ENCODE data around the gene RASSF3.

RASSF3 gene

GRCh38 chr12:64633011-64633939 lies 23.0 kb downstream of the RASSF3 start:
- ATAC-seq: no peak; the same call in 2 of the 3 replicates
- no peak for TF ChIP-seq OSR1 (CRISPR knock-in tag; IDR thresholded peaks at IDR 0.05)
- TF ChIP-seq TOX (CRISPR knock-in tag; IDR thresholded peaks at IDR 0.05; ENCODE audit: borderline replicate concordance): no peak
- no peak for TF ChIP-seq RARB (CRISPR knock-in tag; IDR thresholded peaks at IDR 0.05)

GRCh38 chr12:64633940-64634337 lies 23.6 kb downstream of the RASSF3 start:
- TF ChIP-seq ESRRG (CRISPR knock-in tag; IDR thresholded peaks at IDR 0.05): no peak
- TF ChIP-seq ZFP30 (CRISPR knock-in tag; IDR thresholded peaks at IDR 0.05): no peak
- no peak for TF ChIP-seq ISL1 (CRISPR knock-in tag; IDR thresholded peaks at IDR 0.05)
- TF ChIP-seq OSR1 (CRISPR knock-in tag; IDR thresholded peaks at IDR 0.05): no peak
- TF ChIP-seq CREB5 (CRISPR knock-in tag; IDR thresholded peaks at IDR 0.05; ENCODE audit: low read depth): no peak
- TF ChIP-seq CSRNP3 (CRISPR knock-in tag; IDR thresholded peaks at IDR 0.05): no peak
- TF ChIP-seq RARB (CRISPR knock-in tag; IDR thresholded peaks at IDR 0.05): no peak
- TF ChIP-seq GLIS3 (CRISPR knock-in tag; IDR thresholded peaks at IDR 0.05): no peak
- no peak for TF ChIP-seq BACH2 (CRISPR knock-in tag; IDR thresholded peaks at IDR 0.05; ENCODE audit: borderline replicate concordance)
- TF ChIP-seq ZC3H10 (CRISPR knock-in tag; IDR thresholded peaks at IDR 0.05): no peak
- TF ChIP-seq ARNTL (CRISPR knock-in tag; IDR thresholded peaks at IDR 0.05; ENCODE audit: borderline replicate concordance, low read depth): no peak
- peak; percentile 73 for ATAC-seq

- ATAC-seq: no peak
- no peak for TF ChIP-seq ISL1 (CRISPR knock-in tag; IDR thresholded peaks at IDR 0.05)
- TF ChIP-seq CSRNP3 (CRISPR knock-in tag; IDR thresholded peaks at IDR 0.05): no peak
- TF ChIP-seq TSHZ2 (CRISPR knock-in tag; IDR thresholded peaks at IDR 0.05): no peak
- TF ChIP-seq PPARA (CRISPR knock-in tag; IDR thresholded peaks at IDR 0.05; ENCODE audit: borderline replicate concordance): no peak
- TF ChIP-seq ZFP30 (CRISPR knock-in tag; IDR thresholded peaks at IDR 0.05): no peak
- TF ChIP-seq CSDC2 (CRISPR knock-in tag; IDR thresholded peaks at IDR 0.05): no peak
- TF ChIP-seq ZNF70 (CRISPR knock-in tag; IDR thresholded peaks at IDR 0.05): no peak
- TF ChIP-seq OSR1 (CRISPR knock-in tag; IDR thresholded peaks at IDR 0.05): no peak
- no peak for TF ChIP-seq POU6F1 (CRISPR knock-in tag; IDR thresholded peaks at IDR 0.05; ENCODE audit: borderline replicate concordance, low read depth)
- TF ChIP-seq GLIS3 (CRISPR knock-in tag; IDR thresholded peaks at IDR 0.05): no peak
- no peak for TF ChIP-seq TCF4 (CRISPR knock-in tag; IDR thresholded peaks at IDR 0.05; ENCODE audit: borderline replicate concordance)
- TF ChIP-seq ARNTL (CRISPR knock-in tag; IDR thresholded peaks at IDR 0.05; ENCODE audit: borderline replicate concordance, low read depth): no peak
- TF ChIP-seq ZC3H10 (CRISPR knock-in tag; IDR thresholded peaks at IDR 0.05): no peak
- no peak for TF ChIP-seq RARB (CRISPR knock-in tag; IDR thresholded peaks at IDR 0.05)
- TF ChIP-seq PATZ1 (CRISPR knock-in tag; IDR thresholded peaks at IDR 0.05; ENCODE audit: borderline replicate concordance): no peak
- no peak for TF ChIP-seq ZFP3 (CRISPR knock-in tag; IDR thresholded peaks at IDR 0.05)
Observed at GRCh38 chr12:64634508-64635092, 24.3 kb downstream of the RASSF3 start.

All from SK-N-SH treated with all-trans-retinoic acid at 6 μM for 48 hours (cell line).